Heart right ventricle (tissue), 16 donors: ENCODE measurements around the gene NUP210. TPM values are rescaled to one million over a fixed set of nuclear protein-coding genes. Genes with fewer than 3 reads are reported as not detected.
A peak's percentile ranks its signal among the peaks of the same experiment; 100 is the strongest.

Experiments
- ATAC-seq, 8 donors: fragments of 200-7000 bp; cut with Tn5 transposase; one replicate each; pipeline ENCODE4 v1.9.1; 2020; ENCODE audit warnings: mild to moderate bottlenecking in 8 of 8, moderate library complexity in 8 of 8, moderate number of reproducible peaks in 1 of 8
- DNase-seq, 2 donors: peaks; one replicate each; pipeline ENCODE4 v3.0.0-alpha.2; 2020
- H3K27ac ChIP-seq, 10 donors: fragments of 200-600 bp; sonication (generic) in 2 of 10; one replicate each; pipeline versions ENCODE4 v1.5.0 to v1.8.0; 2020 to 2022; ENCODE audit warnings: mild to moderate bottlenecking in 3 of 10
- H3K27me3 ChIP-seq, 7 donors: fragments of 200-600 bp; one replicate each; pipeline ENCODE4 v1.8.0; 2021 to 2022; ENCODE audit warnings: mild to moderate bottlenecking in 2 of 7
- H3K36me3 ChIP-seq, 9 donors: fragments of 200-600 bp; sonication (generic) in 1 of 9; one replicate each; pipeline versions ENCODE4 v1.5.0 to v1.8.0; 2020 to 2022; ENCODE audit warnings: mild to moderate bottlenecking in 2 of 9
- H3K4me1 ChIP-seq, 9 donors: fragments of 200-600 bp; sonication (generic) in 1 of 9; one replicate each; pipeline versions ENCODE4 v1.5.0 to v1.8.0; 2020 to 2022; ENCODE audit warnings: mild to moderate bottlenecking in 4 of 9
- H3K4me3 ChIP-seq, 10 donors: fragments of 200-600 bp; sonication (generic) in 2 of 10; one replicate each; pipeline versions ENCODE4 v1.5.0 to v1.8.0; 2020 to 2022; ENCODE audit warnings: mild to moderate bottlenecking in 7 of 10, moderate library complexity in 2 of 10
- H3K9me3 ChIP-seq, 11 donors: fragments of 200-600 bp in 10 of 11; sonication (generic) in 2 of 11; one replicate each; pipeline versions ENCODE4 v1.5.0 to v1.8.0; 2013 to 2022; ENCODE audit warnings: mild to moderate bottlenecking in 2 of 11, control low read depth in 1 of 11, moderate library complexity in 1 of 11
- CTCF ChIP-seq, 9 donors: fragments of 200-600 bp; sonication (generic) in 2 of 9; IDR thresholded peaks; one replicate each; pipeline versions ENCODE4 v1.5.0 to v1.8.0; 2021 to 2022; ENCODE audit warnings: antibody characterized with exemption in 9 of 9, mild to moderate bottlenecking in 5 of 9, moderate library complexity in 1 of 9
- WGBS, 2 donors: extraction: QIAGEN DNeasy Blood & Tissue Kit; methylation state at CpG; one replicate each; pipeline ENCODE4 v1.1.7; 2013; ENCODE audit warnings: inconsistent platforms in 1 of 2; 5-methylcytosine and 5-hydroxymethylcytosine counted together
- intact Hi-C, 10 donors: fragments of 100-400 bp; cut with DNase I; formaldehyde crosslinking; loops; one replicate each; pipeline versions ENCODE4 v1.11.1 to v1.14.2; 2022
- polyA plus RNA-seq, 2 donors: library from polyadenylated mRNA; stranded (reverse); fragments of 200-250 nt; gene quantifications; one replicate each; pipeline ENCODE4 v1.2.3, GENCODE V29; 2013
- total RNA-seq, 10 donors: library from RNA; stranded (reverse); fragmentation: NEBNext Ultra II Directional in 3 of 10; extraction: Animal tissue kit (Norgen Biotek cat#: 25700) in 3 of 10; gene quantifications; one replicate each; pipeline versions ENCODE4 v1.2.1 to v1.2.4, GENCODE V29; 2021 to 2023
- donor health status: Arrhythmogenic right ventricular cardiomyopathy.
- donor health status: ischemic (EF 13 %, LVEDD 7.1; RV severe dilation, severe dysfunction).
- donor health status: healthy with polysubstance abuse.
- donor health status: DM: no; HTN: yes; CAD: no.
- donor health status: DM: no; HTN: no; CAD: no.
- donor health status: ischemic (EF 25% LVEDD 6.9; RV normal size, moderate dysfunction).
- donor health status: ischemic (EF 25% LVEDD 5.7; RV mildly dilated, moderate dysfunction).
- donor health status: healthy.
- donor health status: DM: yes; HTN: yes; CAD: no.
- donor health status: Ischemic cardiomyopathy.
- donor health status: ischemic (EF 35%, LVEDD 5.7; RV mildly dilated, moderate dysfunction).
- donor health status: nonischemic (EF 11% LVEDD 7.7; RV severe dilation, severe dysfunction).
- donor health status: DM: yes; HTN: yes; CAD: no.
- donor health status: PGD.
- donor health status: ischemic (EF 29% LVEDD 5.4; RV normal size, mild dysfunction).
- donor health status: nonischemic (EF 23%, LVEDD 6.1; RV moderate dilation, normal function).

The NUP210 gene
- total and polyA plus RNA-seq, 12 donors: 0.84 to 7.2 (median 2.5) TPM

- peak overlapping the region in 2 of 10 donors; percentile 7 to 22 for H3K4me3 ChIP-seq
- no peaks in the 10 kb centered on the region for H3K9me3 ChIP-seq
- H3K4me1 ChIP-seq: peaks cover 0 to 25% (median 13%) of the 10 kb centered on the region in 9 donors
- no peak for TF ChIP-seq CTCF (IDR thresholded peaks at IDR 0.05)
- peak overlapping the region in 8 of 10 donors; percentile 14 to 78 (median 65) for H3K27ac ChIP-seq
- H3K36me3 ChIP-seq: no peaks in the 10 kb centered on the region
- intact Hi-C loops: loop anchor here in 1 of 10 donors (5.0 kb wide), 1 partner anchor 34 kb away; no protein-coding TSS in a partner anchor
- ATAC-seq: peak; percentile 17 to 50 (median 40)
- H3K27me3 ChIP-seq: peaks cover 0 to 26% (median 4%) of the 10 kb centered on the region in 7 donors
- WGBS, 2 donors: 62 to 69% methylated on average over 14 of the region's 14 CpGs
- DNase-seq: peak in 1 of 2 donors; percentile 57
Measured at GRCh38 chr3:13276438-13277195, 143.5 kb downstream of the NUP210 start.

GRCh38 chr3:13275376-13276005 lies 144.6 kb downstream of the NUP210 start:
- 89 to 92% methylated on average over 14 of the region's 14 CpGs for whole genome bisulfite sequencing, 2 donors
- Histone ChIP-seq H3K27me3 (peaks cover 0 to 23% (median 4%) of the 10 kb centered on the region in 7 donors), H3K4me1 (peaks cover 0 to 14% (median 9%) of the 10 kb centered on the region in 9 donors), H3K36me3 (no peaks in the 10 kb centered on the region), H3K9me3 (peaks cover 0 to 3% (median 0%) of the 10 kb centered on the region in 11 donors), H3K4me3 (no peak overlapping the region), H3K27ac (no peak overlapping the region)
- intact Hi-C loops: loop anchor here in 1 of 10 donors (5.0 kb wide), 1 partner anchor 33 kb away; no protein-coding TSS in a partner anchor
- no peak for TF ChIP-seq CTCF (IDR thresholded peaks at IDR 0.05)
- ATAC-seq: no peak
- no peak for DNase-seq

- 88 to 90% methylated on average over 14 of the region's 14 CpGs for WGBS, 2 donors
- DNase-seq: no peak
- ATAC-seq: no peak
Measured at GRCh38 chr3:13274551-13275332, 145.4 kb downstream of the NUP210 start.

More at GRCh38 chr3:13274551-13275332, 145.4 kb downstream of the NUP210 start:
- Histone ChIP-seq H3K4me1 (peaks cover 0 to 13% (median 9%) of the 10 kb centered on the region in 9 donors), H3K9me3 (peaks cover 0 to 10% (median 4%) of the 10 kb centered on the region in 11 donors), H3K36me3 (no peaks in the 10 kb centered on the region), H3K27me3 (peaks cover 0 to 23% (median 4%) of the 10 kb centered on the region in 7 donors), H3K27ac (no peak overlapping the region), H3K4me3 (no peak overlapping the region)
- intact Hi-C loops: loop anchor here in 1 of 10 donors (5.0 kb wide), 1 partner anchor 32 kb away; no protein-coding TSS in a partner anchor
- TF ChIP-seq CTCF (IDR thresholded peaks at IDR 0.05): no peak
